NCI-H187 (cell line): Measurements from ENCODE around the gene RFPL4A.

ENCODE experiments used
- DNase-seq, 2 experiments: peaks; one replicate each; lab custom pipeline; 2025; lab: John Stamatoyannopoulos, UW

Gene RFPL4A

GRCh38 chr19:55802281-55802680 lies 43.4 kb downstream of the RFPL4A start:
- DNase-seq: no peak

DNA sequence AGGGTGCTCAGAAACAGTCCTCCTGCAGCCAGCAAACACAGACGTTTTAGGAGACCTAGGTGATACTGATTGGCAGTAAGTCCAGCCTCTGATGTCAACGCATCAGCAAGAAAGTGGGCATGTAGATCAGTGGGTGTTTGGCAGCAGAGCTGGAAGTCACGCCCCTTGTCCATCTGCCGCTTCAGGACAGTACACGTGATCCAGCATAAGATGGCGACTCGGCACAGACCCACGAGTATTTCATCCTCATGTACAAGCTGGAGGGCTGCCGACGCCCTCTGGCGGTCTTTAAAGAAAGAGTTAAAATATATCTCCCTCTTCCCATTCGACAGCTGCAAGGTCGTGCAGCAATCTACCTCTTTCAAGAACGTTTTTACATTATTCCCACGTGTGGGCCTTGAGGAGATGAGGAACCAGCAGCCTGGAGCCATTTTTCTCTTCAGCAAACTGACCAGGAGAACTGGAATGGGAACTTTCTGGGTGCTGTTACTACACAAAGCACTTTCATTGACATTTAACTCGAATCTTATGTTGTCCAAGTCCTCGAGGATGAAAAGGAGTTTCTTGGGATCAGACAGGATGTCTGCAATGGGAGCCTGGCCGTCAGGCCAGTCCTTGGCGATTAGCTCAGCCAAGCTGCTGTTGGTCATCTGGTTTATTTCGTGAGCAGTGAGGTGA lies 50.6 kb downstream of the RFPL4A start:
- peak; percentile 71 to 85 for DNase-seq

DNA sequence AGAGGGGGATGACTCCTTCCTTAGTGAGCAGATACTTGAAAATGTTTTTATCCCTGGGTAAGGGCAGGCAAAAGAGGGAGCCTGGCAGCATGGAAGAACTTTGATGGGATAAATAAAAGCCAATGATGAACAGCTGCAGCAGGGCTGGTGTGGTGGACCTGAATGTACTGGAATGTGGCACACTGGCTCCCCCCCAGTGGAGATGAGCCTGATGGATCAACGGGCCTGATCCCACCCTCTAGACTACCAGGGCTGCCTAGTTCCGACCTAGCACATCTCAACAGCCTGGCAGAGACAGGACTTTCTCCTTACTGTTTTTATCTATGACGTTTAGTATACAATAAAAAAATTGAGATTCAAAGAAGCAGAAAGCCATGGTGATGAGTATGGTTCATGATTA lies 52.4 kb downstream of the RFPL4A start:
- no peak for DNase-seq

- DNase-seq: no peak
Measured at GRCh38 chr19:55812449-55812848, 53.6 kb downstream of the RFPL4A start.
